ENCODE results near the gene KCND2. TPM values are rescaled to one million over a fixed set of nuclear protein-coding genes. Genes with fewer than 3 reads are reported as not detected.

KCND2 gene
- total RNA-seq, 1 donor from 2014 or later = 1.2 TPM

- Mint-ChIP-seq H3K9me3 (ENCODE audit: unreplicated experiment) (peaks cover 3% of the 10 kb centered on the region), H3K36me3 (ENCODE audit: unreplicated experiment) (no peaks in the 10 kb centered on the region), H3K4me3 (ENCODE audit: unreplicated experiment) (no peak overlapping the region), H3K4me1 (ENCODE audit: low read depth, unreplicated experiment) (no peaks in the 10 kb centered on the region), H3K27me3 (ENCODE audit: unreplicated experiment) (peaks cover 7% of the 10 kb centered on the region), H3K27ac (ENCODE audit: unreplicated experiment) (no peak overlapping the region)
- no peak for DNase-seq
- TF ChIP-seq, protein P1, sequence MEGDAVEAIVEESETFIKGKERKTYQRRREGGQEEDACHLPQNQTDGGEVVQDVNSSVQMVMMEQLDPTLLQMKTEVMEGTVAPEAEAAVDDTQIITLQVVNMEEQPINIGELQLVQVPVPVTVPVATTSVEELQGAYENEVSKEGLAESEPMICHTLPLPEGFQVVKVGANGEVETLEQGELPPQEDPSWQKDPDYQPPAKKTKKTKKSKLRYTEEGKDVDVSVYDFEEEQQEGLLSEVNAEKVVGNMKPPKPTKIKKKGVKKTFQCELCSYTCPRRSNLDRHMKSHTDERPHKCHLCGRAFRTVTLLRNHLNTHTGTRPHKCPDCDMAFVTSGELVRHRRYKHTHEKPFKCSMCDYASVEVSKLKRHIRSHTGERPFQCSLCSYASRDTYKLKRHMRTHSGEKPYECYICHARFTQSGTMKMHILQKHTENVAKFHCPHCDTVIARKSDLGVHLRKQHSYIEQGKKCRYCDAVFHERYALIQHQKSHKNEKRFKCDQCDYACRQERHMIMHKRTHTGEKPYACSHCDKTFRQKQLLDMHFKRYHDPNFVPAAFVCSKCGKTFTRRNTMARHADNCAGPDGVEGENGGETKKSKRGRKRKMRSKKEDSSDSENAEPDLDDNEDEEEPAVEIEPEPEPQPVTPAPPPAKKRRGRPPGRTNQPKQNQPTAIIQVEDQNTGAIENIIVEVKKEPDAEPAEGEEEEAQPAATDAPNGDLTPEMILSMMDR (IDR thresholded peaks at IDR 0.05; ENCODE audit: partially characterized antibody, unreplicated experiment) = no peak
Observed at GRCh38 chr7:120278773-120279172, 5.8 kb downstream of the KCND2 start.

- no peaks in the 10 kb centered on the region for H3K36me3 Mint-ChIP-seq (ENCODE audit: unreplicated experiment)
- H3K9me3 Mint-ChIP-seq (ENCODE audit: unreplicated experiment) = no peaks in the 10 kb centered on the region
- H3K27me3 Mint-ChIP-seq (ENCODE audit: unreplicated experiment) = no peaks in the 10 kb centered on the region
- no peak overlapping the region for H3K27ac Mint-ChIP-seq (ENCODE audit: unreplicated experiment)
- TF ChIP-seq, protein P1 (IDR thresholded peaks at IDR 0.05; ENCODE audit: partially characterized antibody, unreplicated experiment) = no peak
- DNase-seq = no peak
- no peaks in the 10 kb centered on the region for H3K4me1 Mint-ChIP-seq (ENCODE audit: low read depth, unreplicated experiment)
- H3K4me3 Mint-ChIP-seq (ENCODE audit: unreplicated experiment) = no peak overlapping the region
Observed at GRCh38 chr7:120280743-120281142, 7.8 kb downstream of the KCND2 start.

DNA sequence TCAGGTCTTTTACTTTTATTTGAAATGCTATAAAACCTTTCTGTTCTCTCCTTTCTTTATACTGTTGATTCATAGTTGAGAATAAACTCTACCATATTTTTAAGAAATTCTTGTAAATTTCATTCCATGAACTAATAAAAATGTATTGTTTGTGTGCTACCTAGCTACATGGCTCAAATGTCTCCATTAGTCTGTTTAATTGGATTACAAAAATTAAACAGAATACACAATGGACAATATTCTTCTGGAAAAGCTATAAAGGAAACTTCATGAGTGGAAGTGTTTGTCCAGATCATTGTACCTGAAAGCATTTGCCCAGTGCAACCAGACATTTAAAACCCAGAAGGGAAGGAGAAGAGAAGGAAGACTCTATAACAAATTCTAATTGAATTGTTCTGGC, 20.1 kb downstream of the KCND2 start:
- no peaks in the 10 kb centered on the region for H3K4me1 Mint-ChIP-seq (ENCODE audit: low read depth, unreplicated experiment)
- TF ChIP-seq, protein P1 (IDR thresholded peaks at IDR 0.05; ENCODE audit: partially characterized antibody, unreplicated experiment) = no peak
- no peak for DNase-seq
- H3K27ac Mint-ChIP-seq (ENCODE audit: unreplicated experiment) = no peak overlapping the region
- no peaks in the 10 kb centered on the region for H3K9me3 Mint-ChIP-seq (ENCODE audit: unreplicated experiment)
- H3K27me3 Mint-ChIP-seq (ENCODE audit: unreplicated experiment) = no peaks in the 10 kb centered on the region
- H3K4me3 Mint-ChIP-seq (ENCODE audit: unreplicated experiment) = no peak overlapping the region
- H3K36me3 Mint-ChIP-seq (ENCODE audit: unreplicated experiment) = no peaks in the 10 kb centered on the region

GRCh38 chr7:120302190-120302589, 29.2 kb downstream of the KCND2 start:
- Mint-ChIP-seq H3K27ac (ENCODE audit: unreplicated experiment) (no peak overlapping the region), H3K27me3 (ENCODE audit: unreplicated experiment) (no peaks in the 10 kb centered on the region), H3K9me3 (ENCODE audit: unreplicated experiment) (no peaks in the 10 kb centered on the region), H3K36me3 (ENCODE audit: unreplicated experiment) (no peaks in the 10 kb centered on the region), H3K4me1 (ENCODE audit: low read depth, unreplicated experiment) (peaks cover 8% of the 10 kb centered on the region), H3K4me3 (ENCODE audit: unreplicated experiment) (no peak overlapping the region)
- DNase-seq = no peak
- TF ChIP-seq, protein P1 (IDR thresholded peaks at IDR 0.05; ENCODE audit: partially characterized antibody, unreplicated experiment) = no peak

GRCh38 chr7:120303105-120303504, 30.1 kb downstream of the KCND2 start:
- no peaks in the 10 kb centered on the region for H3K36me3 Mint-ChIP-seq (ENCODE audit: unreplicated experiment)
- peaks cover 8% of the 10 kb centered on the region for H3K4me1 Mint-ChIP-seq (ENCODE audit: low read depth, unreplicated experiment)
- no peak overlapping the region for H3K27ac Mint-ChIP-seq (ENCODE audit: unreplicated experiment)
- no peak overlapping the region for H3K4me3 Mint-ChIP-seq (ENCODE audit: unreplicated experiment)
- DNase-seq = no peak
- no peaks in the 10 kb centered on the region for H3K9me3 Mint-ChIP-seq (ENCODE audit: unreplicated experiment)
- no peaks in the 10 kb centered on the region for H3K27me3 Mint-ChIP-seq (ENCODE audit: unreplicated experiment)
- TF ChIP-seq, protein P1 (IDR thresholded peaks at IDR 0.05; ENCODE audit: partially characterized antibody, unreplicated experiment) = no peak
